SK-N-SH treated with all-trans-retinoic acid at 6 μM for 48 hours (cell line): Measurements from ENCODE around the gene PF4V1.

Source experiments
- ARNTL ChIP-seq: fragments of 450-650 bp; formaldehyde crosslinking; IDR thresholded peaks from 2 replicates; pipeline ENCODE4 v1.5.0; 2020; ENCODE audit warnings: low read depth, mild to moderate bottlenecking, moderate library complexity, borderline replicate concordance
- CSRNP3 ChIP-seq: fragments of 250-450 bp; sonication (Bioruptor Pico); IDR thresholded peaks from 2 replicates; pipeline ENCODE4 v1.5.1; 2021; ENCODE audit warnings: mild to moderate bottlenecking, moderate library complexity
- OSR1 ChIP-seq: fragments of 250-450 bp; sonication (Bioruptor Pico); IDR thresholded peaks from 2 replicates; pipeline ENCODE4 v1.8.0; 2022; ENCODE audit warnings: moderate library complexity, mild to moderate bottlenecking, inconsistent platforms
- PATZ1 ChIP-seq: fragments of 250-450 bp; sonication (Bioruptor Pico); IDR thresholded peaks from 2 replicates; pipeline ENCODE4 v1.8.0; 2020; ENCODE audit warnings: mild to moderate bottlenecking, moderate library complexity, borderline replicate concordance
- POU6F1 ChIP-seq: fragments of 250-450 bp; sonication (Bioruptor Pico); IDR thresholded peaks from 2 replicates; pipeline ENCODE4 v1.8.0; 2021; ENCODE audit warnings: low read depth, mild to moderate bottlenecking, moderate library complexity, borderline replicate concordance
- SNAI2 ChIP-seq: fragments of 250-450 bp; sonication (Bioruptor Pico); IDR thresholded peaks from 2 replicates; pipeline ENCODE4 v1.5.0; 2020; ENCODE audit warnings: mild to moderate bottlenecking, moderate library complexity
- TCF4 ChIP-seq: fragments of 250-450 bp; sonication (Bioruptor Pico); IDR thresholded peaks from 2 replicates; pipeline ENCODE4 v1.8.0; 2021; ENCODE audit warnings: mild to moderate bottlenecking, moderate library complexity, borderline replicate concordance
- TSHZ2 ChIP-seq: fragments of 250-450 bp; sonication (Bioruptor Pico); IDR thresholded peaks from 2 replicates; pipeline ENCODE4 v1.5.0; 2020; ENCODE audit warnings: mild to moderate bottlenecking, moderate library complexity
- ZC3H10 ChIP-seq: fragments of 250-450 bp; sonication (Bioruptor Pico); IDR thresholded peaks from 2 replicates; pipeline ENCODE4 v1.5.1; 2021; ENCODE audit warnings: mild to moderate bottlenecking, moderate library complexity
- ZFP3 ChIP-seq: fragments of 250-450 bp; sonication (Bioruptor Pico); IDR thresholded peaks from 2 replicates; pipeline ENCODE4 v1.5.0; 2020; ENCODE audit warnings: mild to moderate bottlenecking, moderate library complexity
- ZFP30 ChIP-seq: fragments of 450-650 bp; formaldehyde crosslinking; IDR thresholded peaks from 2 replicates; pipeline ENCODE4 v1.5.0; 2022; ENCODE audit warnings: mild to moderate bottlenecking, moderate library complexity
- ZNF565 ChIP-seq: fragments of 450-650 bp; formaldehyde crosslinking; conservative IDR thresholded peaks from 2 replicates; pipeline ENCODE4 v1.5.0; 2020; ENCODE audit warnings: low read depth, mild to moderate bottlenecking, moderate library complexity
- ZNF8 ChIP-seq: fragments of 450-650 bp; formaldehyde crosslinking; IDR thresholded peaks from 2 replicates; pipeline ENCODE4 v1.5.0; 2020; ENCODE audit warnings: mild to moderate bottlenecking, moderate library complexity

DNA sequence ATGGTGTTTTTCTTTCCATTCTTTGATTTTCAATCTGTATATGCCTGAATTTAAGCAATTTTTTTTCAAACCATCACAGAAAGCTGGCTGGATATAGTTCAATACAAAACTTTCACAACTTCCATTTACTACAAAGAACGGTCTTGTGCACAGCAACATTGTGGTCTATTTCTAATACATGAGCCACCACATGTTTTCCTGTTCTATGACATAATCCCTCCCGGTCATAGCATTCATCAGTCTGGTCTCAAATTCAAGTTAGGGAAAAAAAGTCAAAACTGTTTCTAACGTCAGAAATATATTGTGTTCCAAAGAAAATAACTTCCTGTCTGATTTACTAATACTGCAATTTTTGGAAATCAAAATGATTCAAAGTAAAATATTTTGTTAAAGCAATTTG lies 24.1 kb upstream of the PF4V1 start:
- TF ChIP-seq TCF4 (CRISPR knock-in tag) (no peak), POU6F1 (CRISPR knock-in tag) (no peak), ARNTL (CRISPR knock-in tag) (no peak), PATZ1 (no peak), ZFP3 (no peak), ZC3H10 (CRISPR knock-in tag) (no peak), OSR1 (CRISPR knock-in tag) (no peak), ZFP30 (CRISPR knock-in tag) (no peak), TSHZ2 (CRISPR knock-in tag) (no peak), SNAI2 (CRISPR knock-in tag) (no peak), ZNF565 (no peak), ZNF8 (CRISPR knock-in tag) (no peak), CSRNP3 (CRISPR knock-in tag) (no peak)
